ENCODE results near the gene EPHA4. TPM values are rescaled to one million over a fixed set of nuclear protein-coding genes. Genes with fewer than 3 reads are reported as not detected.

EPHA4 gene
- total RNA-seq, 1 experiment from 2014 or later: 2.7 TPM

- H3K9me3 ChIP-seq (replicated peaks): no peaks in the 10 kb centered on the region
- H3K4me1 ChIP-seq (replicated peaks): no peaks in the 10 kb centered on the region
- H3K27me3 ChIP-seq (replicated peaks): no peaks in the 10 kb centered on the region
- H3K4me3 ChIP-seq: no peak overlapping the region
- H3K27ac ChIP-seq: no peak overlapping the region
- H3K36me3 ChIP-seq: no peaks in the 10 kb centered on the region
- DNase-seq (ENCODE audit: low read depth in 1 of 2, low spot score in 2 of 2): no peak
Observed at GRCh38 chr2:221501210-221501882, 70.8 kb downstream of the EPHA4 start.

GRCh38 chr2:221500501-221501209, 71.4 kb downstream of the EPHA4 start:
- H3K27ac ChIP-seq: no peak overlapping the region
- no peaks in the 10 kb centered on the region for H3K4me1 ChIP-seq (replicated peaks)
- no peak overlapping the region for H3K4me3 ChIP-seq
- H3K9me3 ChIP-seq (replicated peaks): no peaks in the 10 kb centered on the region
- no peaks in the 10 kb centered on the region for H3K36me3 ChIP-seq
- H3K27me3 ChIP-seq (replicated peaks): no peaks in the 10 kb centered on the region
- no peak for DNase-seq (ENCODE audit: low read depth in 1 of 2, low spot score in 2 of 2)

GRCh38 chr2:221495731-221496130, 76.4 kb downstream of the EPHA4 start:
- Histone ChIP-seq H3K36me3 (no peaks in the 10 kb centered on the region), H3K4me3 (no peak overlapping the region), H3K9me3 (replicated peaks) (no peaks in the 10 kb centered on the region)

DNA sequence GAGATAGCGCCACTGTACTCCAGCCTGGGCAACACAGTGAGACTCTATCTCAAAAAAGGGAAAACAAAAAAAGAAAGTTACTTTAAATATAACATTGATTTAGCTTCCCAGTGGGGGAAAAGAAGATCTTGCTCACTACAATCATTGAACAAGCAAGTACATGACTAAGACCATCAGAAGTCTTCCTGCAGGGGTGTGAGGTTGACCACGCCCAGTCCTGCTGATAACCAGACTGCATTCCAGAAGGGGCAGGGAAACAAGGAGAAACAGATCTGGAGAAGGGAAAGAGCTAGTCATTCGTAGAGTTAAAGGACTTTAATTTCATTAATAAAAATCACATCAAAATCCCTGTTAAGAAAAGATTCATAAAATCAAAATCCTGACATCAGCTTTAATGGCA, 77.5 kb downstream of the EPHA4 start:
- H3K27me3 ChIP-seq (replicated peaks): no peaks in the 10 kb centered on the region
- no peak overlapping the region for H3K4me3 ChIP-seq
- H3K36me3 ChIP-seq: no peaks in the 10 kb centered on the region
- no peak overlapping the region for H3K27ac ChIP-seq
- H3K4me1 ChIP-seq (replicated peaks): no peaks in the 10 kb centered on the region
- DNase-seq (ENCODE audit: low read depth in 1 of 2, low spot score in 2 of 2): no peak
- no peaks in the 10 kb centered on the region for H3K9me3 ChIP-seq (replicated peaks)

More at GRCh38 chr2:221495731-221496130, 76.4 kb downstream of the EPHA4 start:
- no peak for DNase-seq (ENCODE audit: low read depth in 1 of 2, low spot score in 2 of 2)
- no peak overlapping the region for H3K27ac ChIP-seq
- no peaks in the 10 kb centered on the region for H3K4me1 ChIP-seq (replicated peaks)
- H3K27me3 ChIP-seq (replicated peaks): no peaks in the 10 kb centered on the region

DNA sequence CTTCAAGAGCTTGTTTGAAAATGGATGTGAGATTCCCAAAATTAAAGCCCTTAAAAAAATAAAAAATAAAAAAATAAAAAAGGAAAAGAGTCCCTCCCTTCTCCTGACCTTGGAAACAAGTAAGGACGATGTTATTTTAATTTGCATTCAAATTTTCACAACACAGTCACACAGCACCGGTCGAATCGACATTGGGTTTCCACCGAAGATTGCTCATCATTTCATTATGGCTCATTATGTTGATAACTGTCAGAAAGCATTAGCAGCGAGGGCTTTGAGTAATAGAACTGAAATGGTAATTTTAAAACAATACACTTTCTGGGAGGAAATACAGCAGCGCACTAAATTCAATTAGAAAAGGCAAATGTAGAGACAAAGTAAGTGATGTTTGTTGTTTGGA, 78.7 kb downstream of the EPHA4 start:
- H3K4me3 ChIP-seq: no peak overlapping the region
- no peak overlapping the region for H3K27ac ChIP-seq
- DNase-seq (ENCODE audit: low read depth in 1 of 2, low spot score in 2 of 2): no peak
- H3K4me1 ChIP-seq (replicated peaks): no peaks in the 10 kb centered on the region
- H3K27me3 ChIP-seq (replicated peaks): no peaks in the 10 kb centered on the region
- H3K9me3 ChIP-seq (replicated peaks): no peaks in the 10 kb centered on the region
- H3K36me3 ChIP-seq: no peaks in the 10 kb centered on the region

DNA sequence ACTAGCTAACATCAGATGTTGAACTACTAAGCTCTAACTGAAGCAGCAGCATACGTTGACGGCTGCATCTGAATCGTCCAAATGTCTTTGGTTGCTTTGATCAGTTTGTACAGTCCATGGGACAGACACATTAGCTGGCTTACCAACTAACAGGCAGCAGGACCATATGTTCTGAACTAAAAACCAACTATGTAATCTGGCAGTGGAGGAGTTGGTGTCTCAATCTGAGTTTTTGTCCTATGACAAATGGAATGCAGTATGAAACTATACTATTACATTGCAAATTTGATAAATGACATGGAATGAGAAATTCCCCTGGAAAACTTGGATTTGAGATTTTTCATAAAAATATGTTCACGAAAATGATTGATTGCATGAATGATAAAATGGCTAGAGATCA, 79.5 kb downstream of the EPHA4 start:
- DNase-seq (ENCODE audit: low read depth in 1 of 2, low spot score in 2 of 2): no peak
- H3K27me3 ChIP-seq (replicated peaks): no peaks in the 10 kb centered on the region
- H3K4me1 ChIP-seq (replicated peaks): no peaks in the 10 kb centered on the region
- H3K36me3 ChIP-seq: no peaks in the 10 kb centered on the region
- H3K9me3 ChIP-seq (replicated peaks): no peaks in the 10 kb centered on the region
- no peak overlapping the region for H3K27ac ChIP-seq
- no peak overlapping the region for H3K4me3 ChIP-seq

DNA sequence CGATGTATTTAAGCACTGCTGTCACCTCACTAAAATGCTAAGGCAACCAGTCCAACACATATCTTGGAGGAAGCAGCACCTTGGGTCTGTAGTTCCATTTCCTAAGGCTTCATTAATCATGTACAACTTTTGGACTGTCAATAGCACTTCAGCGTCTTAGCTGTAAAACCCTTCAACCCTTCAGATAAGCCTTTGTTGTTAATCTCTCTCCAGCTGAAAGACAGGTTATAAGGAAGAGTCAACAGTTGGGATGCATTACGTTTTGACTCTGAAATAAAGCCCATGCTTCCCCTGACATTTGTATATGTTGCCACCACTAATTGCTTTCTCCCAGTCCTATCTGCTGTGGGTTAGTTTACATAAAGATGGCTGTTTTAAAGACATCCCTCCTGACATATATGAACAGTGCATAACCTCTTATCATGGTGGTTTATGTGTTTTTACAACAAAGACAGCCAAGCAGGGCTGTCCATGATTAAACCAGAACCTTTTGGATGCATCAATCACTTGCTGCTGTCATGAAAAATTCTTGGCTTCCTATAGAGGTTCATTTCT, 81.5 kb downstream of the EPHA4 start:
- no peak overlapping the region for H3K27ac ChIP-seq
- no peaks in the 10 kb centered on the region for H3K36me3 ChIP-seq
- H3K27me3 ChIP-seq (replicated peaks): no peaks in the 10 kb centered on the region
- no peaks in the 10 kb centered on the region for H3K9me3 ChIP-seq (replicated peaks)
- no peak overlapping the region for H3K4me3 ChIP-seq
- H3K4me1 ChIP-seq (replicated peaks): no peaks in the 10 kb centered on the region
- DNase-seq (ENCODE audit: low read depth in 1 of 2, low spot score in 2 of 2): no peak

- H3K4me1 ChIP-seq (replicated peaks): no peaks in the 10 kb centered on the region
- no peak for DNase-seq (ENCODE audit: low read depth in 1 of 2, low spot score in 2 of 2)
- no peak overlapping the region for H3K4me3 ChIP-seq
- H3K27me3 ChIP-seq (replicated peaks): no peaks in the 10 kb centered on the region
- H3K27ac ChIP-seq: no peak overlapping the region
- no peaks in the 10 kb centered on the region for H3K36me3 ChIP-seq
- no peaks in the 10 kb centered on the region for H3K9me3 ChIP-seq (replicated peaks)
Observed at GRCh38 chr2:221488136-221488807, 83.8 kb downstream of the EPHA4 start.

DNA sequence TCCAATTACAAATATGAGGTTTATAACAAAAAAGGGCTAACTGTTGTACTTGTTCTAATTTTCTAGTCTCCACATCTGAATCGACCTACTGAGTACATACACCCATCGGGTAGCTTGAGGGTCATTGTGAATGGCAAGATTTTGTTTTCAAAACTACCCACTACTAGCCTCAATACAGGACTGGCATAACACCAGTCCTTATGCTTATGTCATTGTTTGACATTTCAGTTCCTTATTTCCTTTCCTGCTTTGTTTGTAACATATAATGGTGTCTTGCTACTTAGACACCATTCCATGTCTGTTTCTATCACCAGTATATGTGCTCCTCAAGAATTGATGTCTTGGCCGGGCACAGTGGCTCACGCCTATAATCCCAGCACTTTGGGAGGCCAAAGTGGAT, 86.0 kb downstream of the EPHA4 start:
- Histone ChIP-seq H3K36me3 (no peaks in the 10 kb centered on the region), H3K27ac (no peak overlapping the region), H3K4me1 (replicated peaks) (no peaks in the 10 kb centered on the region), H3K27me3 (replicated peaks) (no peaks in the 10 kb centered on the region), H3K4me3 (no peak overlapping the region), H3K9me3 (replicated peaks) (no peaks in the 10 kb centered on the region)
- DNase-seq (ENCODE audit: low read depth in 1 of 2, low spot score in 2 of 2): no peak

DNA sequence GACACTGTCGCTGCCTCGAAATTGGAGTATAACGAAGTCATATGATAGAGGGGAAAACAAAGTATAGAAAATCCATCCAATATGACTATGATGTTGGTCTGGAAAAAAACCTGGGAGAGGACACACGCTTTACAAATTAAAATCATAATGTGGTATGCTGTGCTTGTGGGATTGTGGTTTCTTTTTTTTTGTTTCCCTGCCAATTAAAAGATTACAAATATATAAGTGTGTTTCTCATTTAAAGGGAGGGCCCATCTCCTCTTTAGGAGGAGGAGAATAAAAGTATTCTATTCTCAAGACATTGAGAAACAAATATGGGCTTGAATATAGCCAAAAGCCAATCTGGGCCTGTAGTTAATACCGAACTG, 86.6 kb downstream of the EPHA4 start:
- no peak for DNase-seq (ENCODE audit: low read depth in 1 of 2, low spot score in 2 of 2)
- no peaks in the 10 kb centered on the region for H3K9me3 ChIP-seq (replicated peaks)
- H3K27ac ChIP-seq: no peak overlapping the region
- H3K36me3 ChIP-seq: no peaks in the 10 kb centered on the region
- H3K4me1 ChIP-seq (replicated peaks): no peaks in the 10 kb centered on the region
- H3K27me3 ChIP-seq (replicated peaks): no peaks in the 10 kb centered on the region
- H3K4me3 ChIP-seq: no peak overlapping the region

DNA sequence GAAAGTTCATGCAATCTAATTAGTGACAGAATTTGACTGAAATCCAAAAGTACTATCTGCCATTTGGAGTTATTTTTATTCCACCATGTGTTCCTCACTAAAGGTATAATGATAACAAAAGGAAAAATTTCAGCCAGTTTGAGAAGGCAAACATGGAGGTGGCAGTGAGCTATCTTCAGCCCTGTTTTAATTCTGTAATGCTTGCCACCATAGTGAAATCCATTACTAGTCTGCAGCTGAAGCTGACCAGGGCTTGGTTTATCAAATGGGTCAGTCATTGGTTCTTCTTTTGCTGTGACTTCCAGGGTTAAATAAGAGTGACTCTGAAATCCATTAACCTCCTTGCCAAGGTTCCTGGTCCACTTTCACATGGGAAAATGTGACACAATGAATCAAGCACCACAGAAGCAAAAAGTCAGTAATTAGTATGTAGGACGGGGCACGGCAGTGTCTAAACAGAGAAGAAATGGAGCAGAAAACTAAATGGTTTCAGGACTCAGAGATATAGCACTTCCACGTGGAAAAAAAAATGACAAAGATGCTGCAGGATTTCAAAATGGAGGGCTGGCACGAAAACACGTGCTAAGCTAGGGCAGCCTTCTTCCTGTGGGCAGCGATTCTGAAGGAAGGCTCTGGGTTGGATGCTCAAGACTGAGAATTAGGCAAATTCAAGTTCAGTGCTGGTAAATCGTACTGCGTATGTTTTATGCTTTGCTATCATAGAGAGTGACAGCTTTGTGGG, 87.2 kb downstream of the EPHA4 start:
- Histone ChIP-seq H3K9me3 (replicated peaks) (no peaks in the 10 kb centered on the region), H3K4me1 (replicated peaks) (no peaks in the 10 kb centered on the region), H3K36me3 (no peaks in the 10 kb centered on the region), H3K27me3 (replicated peaks) (no peaks in the 10 kb centered on the region), H3K27ac (no peak overlapping the region), H3K4me3 (no peak overlapping the region)
- no peak for DNase-seq (ENCODE audit: low read depth in 1 of 2, low spot score in 2 of 2)

GRCh38 chr2:221482666-221483455, 89.2 kb downstream of the EPHA4 start:
- Histone ChIP-seq H3K27me3 (replicated peaks) (no peaks in the 10 kb centered on the region), H3K4me1 (replicated peaks) (no peaks in the 10 kb centered on the region), H3K27ac (no peak overlapping the region), H3K9me3 (replicated peaks) (no peaks in the 10 kb centered on the region), H3K4me3 (no peak overlapping the region), H3K36me3 (no peaks in the 10 kb centered on the region)
- no peak for DNase-seq (ENCODE audit: low read depth in 1 of 2, low spot score in 2 of 2)

GRCh38 chr2:221480821-221481220, 91.3 kb downstream of the EPHA4 start:
- H3K27ac ChIP-seq: no peak overlapping the region
- no peak for DNase-seq (ENCODE audit: low read depth in 1 of 2, low spot score in 2 of 2)
- H3K36me3 ChIP-seq: no peaks in the 10 kb centered on the region
- H3K27me3 ChIP-seq (replicated peaks): no peaks in the 10 kb centered on the region
- H3K4me1 ChIP-seq (replicated peaks): no peaks in the 10 kb centered on the region
- H3K9me3 ChIP-seq (replicated peaks): no peaks in the 10 kb centered on the region
- H3K4me3 ChIP-seq: no peak overlapping the region

All from SJSA1 (cell line).